NCI-H82 (cell line): Measurements from ENCODE around the gene CDC25B.

Experiments
- DNase-seq: peaks from one replicate; lab custom pipeline; 2025; lab: John Stamatoyannopoulos, UW

CDC25B gene

GRCh38 chr20:3795511-3796468 is at the start of gene CDC25B:
Gene CDC25B (plus strand): TSS chr20:3796310. CDS start chr20:3796532, 222 bp downstream.
- DNase-seq: peak; percentile 99

GRCh38 chr20:3747471-3747870 is 48.6 kb upstream of the CDC25B start:
- DNase-seq: no peak

- no peak for DNase-seq
Observed at GRCh38 chr20:3748073-3748472, 48.0 kb upstream of the CDC25B start.

- peak; percentile 45 for DNase-seq
Observed at GRCh38 chr20:3749087-3749688, 46.9 kb upstream of the CDC25B start.

- DNase-seq: peak; percentile 92
Observed at GRCh38 chr20:3749689-3750531, 46.2 kb upstream of the CDC25B start.

- no peak for DNase-seq
Observed at GRCh38 chr20:3751305-3751674, 44.8 kb upstream of the CDC25B start.

- peak; percentile 84 for DNase-seq
Observed at GRCh38 chr20:3751675-3752385, 44.3 kb upstream of the CDC25B start.

GRCh38 chr20:3752386-3752759 is 43.7 kb upstream of the CDC25B start:
- DNase-seq: no peak

GRCh38 chr20:3753098-3753497 is 43.0 kb upstream of the CDC25B start:
- peak; percentile 84 for DNase-seq

- DNase-seq: no peak
Observed at GRCh38 chr20:3753501-3754275, 42.4 kb upstream of the CDC25B start.

GRCh38 chr20:3754276-3754630 is 41.9 kb upstream of the CDC25B start:
- DNase-seq: no peak

- no peak for DNase-seq
Observed at GRCh38 chr20:3755269-3755668, 40.8 kb upstream of the CDC25B start.

- no peak for DNase-seq
Observed at GRCh38 chr20:3755814-3756480, 40.2 kb upstream of the CDC25B start.

- DNase-seq: no peak
Observed at GRCh38 chr20:3757268-3757667, 38.8 kb upstream of the CDC25B start.

GRCh38 chr20:3758566-3758965 is 37.5 kb upstream of the CDC25B start:
- DNase-seq: no peak

GRCh38 chr20:3759316-3759823 is 36.7 kb upstream of the CDC25B start:
- no peak for DNase-seq

- no peak for DNase-seq
Observed at GRCh38 chr20:3759884-3760283, 36.2 kb upstream of the CDC25B start.

GRCh38 chr20:3760655-3761348 is 35.3 kb upstream of the CDC25B start:
- DNase-seq: no peak

- DNase-seq: no peak
Observed at GRCh38 chr20:3763671-3764601, 32.2 kb upstream of the CDC25B start.
